ENCODE data around the gene NAP1L5.

NAP1L5 gene

DNA sequence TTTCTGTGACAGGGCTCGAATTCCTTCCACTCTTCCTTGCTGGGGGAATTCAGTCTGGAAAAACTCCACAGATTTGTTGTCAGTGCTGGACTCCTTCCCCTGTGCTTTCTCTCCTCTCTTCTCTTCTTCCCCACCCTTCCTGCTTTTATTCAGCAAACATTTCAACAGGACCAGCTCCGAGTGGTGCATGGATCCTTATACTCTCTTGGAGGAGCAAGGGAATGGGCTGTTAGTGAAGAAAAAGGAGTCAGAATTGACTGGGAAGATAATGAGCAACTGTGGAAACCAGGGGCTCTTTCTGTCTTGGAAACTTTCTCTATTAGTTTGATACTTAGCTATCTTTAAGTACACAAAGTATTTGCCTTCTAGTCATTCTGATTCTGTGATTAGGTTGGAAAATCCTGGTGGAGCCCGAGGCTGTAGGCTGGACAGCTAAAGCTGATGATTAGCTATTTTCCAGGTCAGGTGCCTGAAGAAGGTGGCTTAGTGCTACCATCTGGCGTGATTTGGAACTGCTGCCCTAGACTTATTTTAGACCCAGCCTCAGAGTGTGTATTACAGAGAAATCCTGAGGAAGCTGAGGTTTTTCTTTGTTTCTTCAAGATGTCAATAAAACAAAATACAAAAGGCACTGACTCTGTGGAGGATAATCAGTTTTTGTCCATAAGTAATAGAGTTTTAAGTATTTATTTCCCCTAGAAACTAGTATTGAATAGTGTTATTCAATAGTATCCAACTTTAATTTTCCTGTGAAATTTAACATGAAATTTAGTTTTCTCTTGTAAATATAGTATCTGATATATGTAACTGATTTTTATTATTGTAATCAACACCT, 38.4 kb downstream of the NAP1L5 start:
- peak; percentile 8 for DNase-seq

DNA sequence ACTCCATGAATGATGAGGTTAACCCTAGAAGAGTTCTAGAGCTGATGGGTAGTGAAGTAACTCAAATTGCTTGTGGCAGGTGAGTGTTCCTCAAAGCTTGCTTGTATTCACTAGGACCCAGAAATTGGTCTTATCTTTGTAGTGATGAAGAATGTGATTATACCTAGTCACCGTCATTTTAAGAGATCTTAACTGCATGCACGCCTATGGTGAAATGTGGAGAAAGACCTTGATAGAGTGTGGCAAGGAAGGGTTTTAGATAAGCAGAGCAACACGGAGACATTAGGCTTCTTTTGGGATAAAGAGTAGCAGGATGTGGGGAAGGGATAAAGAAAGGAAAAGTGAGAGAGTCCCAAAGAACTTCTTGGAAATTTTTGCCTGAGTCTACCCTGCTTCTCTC, 42.4 kb downstream of the NAP1L5 start:
- DNase-seq = no peak

DNA sequence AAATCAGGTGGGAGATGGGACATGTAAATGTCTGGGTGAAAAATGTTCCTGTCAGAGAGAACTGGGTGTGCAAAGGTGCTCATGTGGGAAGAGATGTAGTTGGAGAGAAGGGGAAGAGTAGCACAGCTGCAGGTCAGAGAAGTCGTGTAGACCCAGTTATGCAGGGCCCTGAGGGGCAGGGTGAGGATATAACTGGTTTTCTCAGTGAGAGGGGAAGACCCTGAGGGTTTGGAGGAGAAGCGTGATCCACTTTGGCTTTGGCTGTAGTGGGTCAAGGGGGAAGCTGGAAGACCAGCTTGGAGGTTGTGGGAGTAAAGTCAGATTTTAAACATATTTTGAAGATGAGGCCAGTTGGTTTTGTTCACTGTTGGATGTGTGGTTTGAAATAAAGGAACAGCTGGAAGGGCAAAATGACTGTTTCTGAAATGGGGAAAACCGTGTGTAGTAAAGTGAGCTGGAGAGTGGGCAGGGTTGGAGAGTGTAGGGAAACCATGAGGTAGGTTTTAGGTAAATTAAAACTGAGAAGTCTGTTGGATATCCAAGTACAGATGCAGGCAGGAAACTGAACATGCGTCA, 44.2 kb downstream of the NAP1L5 start:
- DNase-seq = no peak

DNA sequence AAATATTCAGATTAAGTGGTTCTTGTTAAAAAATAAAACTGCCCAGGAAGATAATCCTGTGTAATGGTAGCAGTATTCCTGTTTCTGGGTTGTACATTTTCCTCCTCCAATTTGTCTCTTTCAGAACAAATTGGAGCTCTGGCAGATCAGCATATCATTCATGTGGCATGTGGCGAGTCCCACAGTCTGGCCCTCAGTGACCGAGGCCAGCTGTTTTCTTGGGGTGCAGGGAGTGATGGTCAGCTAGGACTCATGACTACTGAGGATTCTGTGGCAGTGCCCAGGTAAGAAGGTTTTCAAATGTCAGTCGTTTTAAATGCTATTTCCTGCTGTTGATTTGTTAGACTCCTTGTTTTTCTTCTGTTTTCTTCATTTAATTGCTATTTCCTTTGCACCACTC, 47.9 kb downstream of the NAP1L5 start:
- DNase-seq = no peak

DNA sequence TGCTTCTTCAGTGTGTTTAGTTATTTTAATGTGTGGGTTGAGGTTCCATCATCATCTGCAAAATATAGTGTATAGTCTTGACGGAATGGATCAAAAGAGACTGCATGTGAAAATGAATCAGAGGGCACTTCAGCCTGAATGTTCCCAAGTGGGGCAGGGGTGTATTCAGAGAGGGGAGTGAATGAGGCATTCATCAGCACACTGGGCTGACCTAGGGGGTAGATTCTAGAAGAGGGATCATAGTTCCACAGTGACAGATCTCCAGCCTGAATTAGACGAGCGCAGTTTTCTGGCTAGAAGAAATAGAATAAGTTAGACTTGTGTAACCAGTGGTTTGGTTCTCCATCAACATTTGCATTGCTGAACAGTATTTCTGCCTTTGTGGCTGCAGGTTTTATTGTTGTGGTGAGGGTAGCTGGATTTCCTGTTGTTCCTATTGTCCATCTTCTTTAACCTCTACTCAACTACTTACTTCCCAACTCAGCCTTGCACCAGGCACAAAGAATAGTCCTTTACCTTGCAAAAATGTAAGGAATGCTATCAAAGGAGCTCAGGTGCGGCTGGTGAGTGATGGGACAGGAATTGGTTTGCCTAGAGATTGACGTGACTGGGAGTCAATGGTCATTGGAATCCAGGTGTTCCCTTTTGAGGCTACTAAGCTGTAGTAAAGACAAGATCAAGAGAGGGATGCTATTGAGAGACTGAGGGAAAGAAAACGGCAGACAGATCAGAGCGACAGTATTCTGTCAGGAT, 50.9 kb downstream of the NAP1L5 start:
- no peak for DNase-seq

DNA sequence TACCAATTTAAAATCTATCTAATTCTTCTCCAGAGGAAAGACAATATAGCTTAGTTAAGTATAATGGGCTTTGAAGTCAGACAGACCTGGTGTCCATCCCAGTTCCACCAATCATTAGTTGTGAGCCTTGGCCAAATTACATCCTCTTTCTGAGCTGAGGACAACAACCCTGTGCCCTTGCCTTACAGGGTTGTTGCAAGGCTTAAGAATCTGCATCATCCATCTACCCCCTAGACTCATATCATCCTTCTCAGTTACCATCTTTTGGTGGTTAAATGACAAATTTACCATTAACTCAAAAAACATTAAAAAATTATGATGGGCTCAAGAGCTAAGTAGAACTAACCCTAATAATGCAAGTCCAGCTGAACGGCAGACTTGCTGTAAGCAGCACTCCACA, 51.6 kb downstream of the NAP1L5 start:
- no peak for DNase-seq

Measured in activated gamma-delta T cell treated with Interleukin-2 at 50 U/mL for 16 hours (primary cell).